GM12878 (cell line): ENCODE data around the gene POTEI. TPM values are rescaled to one million over a fixed set of nuclear protein-coding genes. Genes with fewer than 3 reads are reported as not detected.
"Not testable (repeated sequence)": the region's sequence is repeated elsewhere in the genome, so short reads cannot be mapped to it uniquely, and the experiment has no call there.

Experiments
- ATAC-seq: fragments of 200-7000 bp; cut with Tn5 transposase; 3 replicates; pipeline ENCODE4 v1.9.1; 2020; ENCODE audit warnings: mild to moderate bottlenecking, moderate library complexity
- BruUV-seq: library from RNA; stranded (reverse); fragments of 400-500 nt; replicated peaks from 2 replicates; lab custom pipeline; 2021; lab: Mats Ljungman, UMichigan
- CTCF ChIA-PET: fragments of 300-600 bp; sonication (Branson Sonifier 250); formaldehyde crosslinking; extraction: SDS; loops from one replicate; lab custom pipeline; 2021; ENCODE audit warnings: inconsistent platforms; lab: Yijun Ruan, JAX
- POLR2A ChIA-PET: fragments of 350-600 bp; formaldehyde crosslinking; extraction: SDS; loops from one replicate; lab custom pipeline; 2021; ENCODE audit warnings: inconsistent platforms; lab: Charles Lee
- RAD21 ChIA-PET: fragments of 300-600 bp; sonication (Branson Sonifier 250); formaldehyde crosslinking; loops from one replicate; lab custom pipeline; 2023; ENCODE audit warnings: antibody characterized with exemption; ENCODE audit not compliant: unreplicated experiment; lab: Charles Lee
- SMC1A ChIA-PET: fragments of 300-600 bp; sonication (Branson Sonifier 250); formaldehyde crosslinking; loops from one replicate; lab custom pipeline; 2023; ENCODE audit not compliant: unreplicated experiment, uncharacterized antibody; lab: Charles Lee
- DNase-seq: peaks from one replicate; pipeline ENCODE4 v3.0.0-alpha.2; 2011; ENCODE audit warnings: low read depth, low spot score
- FAIRE-seq: peaks from 3 replicates; lab custom pipeline; 2011; peaks lifted over from hg19 to GRCh38; lab: Jason Lieb, UNC
- H2AFZ ChIP-seq: 2 replicates; pipeline ENCODE4 v1.6.0; 2011; ENCODE audit warnings: low read depth, low read length, control low read depth; ENCODE audit not compliant: control insufficient read depth
- H3K27ac ChIP-seq: 2 replicates; pipeline ENCODE4 v1.5.1; 2011; ENCODE audit warnings: control low read depth; ENCODE audit not compliant: control insufficient read depth, insufficient read depth
- H3K27me3 ChIP-seq, 2 experiments: replicated peaks in 1 of 2; 2 replicates each; pipeline versions ENCODE4 v1.6.0 to v1.6.1; 2011; ENCODE audit warnings: low read length in 1 of 2; ENCODE audit not compliant: control insufficient read depth in 2 of 2, insufficient read depth in 2 of 2
- H3K36me3 ChIP-seq, 2 experiments: 2 replicates each; pipeline ENCODE4 v1.5.1; 2011; ENCODE audit warnings: low read length in 1 of 2; ENCODE audit not compliant: control insufficient read depth in 2 of 2, insufficient read depth in 2 of 2
- H3K4me1 ChIP-seq: 2 replicates; pipeline ENCODE4 v1.6.1; 2011; ENCODE audit warnings: mild to moderate bottlenecking, low read length, moderate library complexity, mixed read lengths; ENCODE audit not compliant: control insufficient read depth, insufficient read depth
- H3K4me2 ChIP-seq: 2 replicates; pipeline ENCODE4 v1.6.0; 2011; ENCODE audit warnings: control low read depth; ENCODE audit not compliant: control insufficient read depth, insufficient read depth
- H3K4me3 ChIP-seq: fragments of 200-600 bp; sonication (generic); 2 replicates; pipeline ENCODE4 v1.5.1; 2016
- H3K79me2 ChIP-seq: 2 replicates; pipeline ENCODE4 v1.6.0; 2011; ENCODE audit warnings: low read length; ENCODE audit not compliant: control insufficient read depth, insufficient read depth
- H3K9ac ChIP-seq: 2 replicates; pipeline ENCODE4 v1.8.0; 2011; ENCODE audit warnings: low read length, control low read depth, mixed read lengths; ENCODE audit not compliant: control insufficient read depth, insufficient read depth
- H3K9me3 ChIP-seq: replicated peaks from 3 replicates; pipeline ENCODE4 v1.5.1; 2011; ENCODE audit warnings: mild to moderate bottlenecking, low read length; ENCODE audit not compliant: control insufficient read depth, insufficient read depth
- H4K20me1 ChIP-seq: 2 replicates; pipeline ENCODE4 v1.6.0; 2011; ENCODE audit not compliant: control insufficient read depth, insufficient read depth
- WGBS: methylation state at CpG from one replicate; pipeline ENCODE4 v1.1.6; 2016; ENCODE audit warnings: low lambda C conversion rate; ENCODE audit not compliant: insufficient replicate concordance, insufficient coverage; ENCODE audit errors: missing lambda C conversion rate; 5-methylcytosine and 5-hydroxymethylcytosine counted together
- in situ Hi-C: fragments of 300-500 bp; cut with MboI; formaldehyde crosslinking; loops from 9 replicates; pipeline ENCODE4 v1.14.3; 2018; ENCODE audit warnings: mixed read lengths
- intact Hi-C: fragments of 100-400 bp; cut with micrococcal nuclease; formaldehyde crosslinking; loops from one replicate; pipeline ENCODE4 v1.14.2; 2022; ENCODE audit not compliant: unreplicated experiment
- polyA plus RNA-seq, 11 experiments: library from polyadenylated mRNA; depleted of rRNA in 4 of 11; unstranded in 6 of 11; stranded (reverse) in 5 of 11; fragments of >200 nt; fragmentation: Nextera tagmentation in 4 of 11; fragmentation: Illumina TruSeq in 1 of 11; extraction: Ambion mirVana in 4 of 11; extraction: Trizol in 1 of 11; gene quantifications; 1 replicate in 1 of 11; 2 replicates in 10 of 11; pipeline versions ENCODE4 v1.2.1 to v1.2.3, GENCODE V29; 2011 to 2016; ENCODE audit warnings: inconsistent platforms in 2 of 11, missing spikeins in 2 of 11, low read depth in 1 of 11
- total RNA-seq, 4 experiments: library from RNA; depleted of rRNA in 3 of 4; stranded (reverse); fragments of >200 nt in 3 of 4; fragmentation: Illumina TruSeq in 1 of 4; extraction: Trizol in 1 of 4; gene quantifications; 2 replicates each; pipeline versions ENCODE4 v1.2.1 to v1.2.3, GENCODE V29; 2013 to 2021

POTEI gene
- total and polyA plus RNA-seq, 10 of the 15 experiments (the other 5 are each of a cell fraction or from before 2014, with no cell fraction given): 0.03 to 0.13 (median 0.06) TPM; not detected in 3

GRCh38 chr2:130510807-130511746, 1.9 kb upstream of the POTEI start:
- POLR2A ChIA-PET, SMC1A ChIA-PET: not testable (repeated sequence)

GRCh38 chr2:130491073-130491472, 18.1 kb downstream of the POTEI start:
- H3K4me2 ChIP-seq, H2AFZ ChIP-seq, BruUV-seq, SMC1A ChIA-PET, in situ Hi-C loops, H3K79me2 ChIP-seq, H3K4me1 ChIP-seq, CTCF ChIA-PET, DNase-seq, H3K9me3 ChIP-seq, H3K4me3 ChIP-seq, H3K9ac ChIP-seq, H3K36me3 ChIP-seq, H4K20me1 ChIP-seq, FAIRE-seq, RAD21 ChIA-PET, H3K27ac ChIP-seq, POLR2A ChIA-PET, H3K27me3 ChIP-seq, ATAC-seq, intact Hi-C loops: not testable (repeated sequence)
- WGBS: 60% methylated on average over 3 of the region's 4 CpGs

More at GRCh38 chr2:130510807-130511746, 1.9 kb upstream of the POTEI start:
- DNase-seq, H3K4me2 ChIP-seq, H3K9ac ChIP-seq, ATAC-seq, RAD21 ChIA-PET, H3K27me3 ChIP-seq, H3K27ac ChIP-seq, H3K4me1 ChIP-seq, H3K36me3 ChIP-seq, H4K20me1 ChIP-seq, H3K4me3 ChIP-seq, H3K9me3 ChIP-seq, H2AFZ ChIP-seq, in situ Hi-C loops, H3K79me2 ChIP-seq, BruUV-seq, FAIRE-seq, intact Hi-C loops, CTCF ChIA-PET: not testable (repeated sequence)
- no CpG with 5 or more reads among the region's 31 CpGs for WGBS

- BruUV-seq, SMC1A ChIA-PET, H3K9ac ChIP-seq, H3K4me1 ChIP-seq, H3K36me3 ChIP-seq, H4K20me1 ChIP-seq, RAD21 ChIA-PET, DNase-seq, FAIRE-seq, H3K4me2 ChIP-seq, POLR2A ChIA-PET, H3K79me2 ChIP-seq, in situ Hi-C loops, H3K9me3 ChIP-seq, ATAC-seq, CTCF ChIA-PET, H3K27ac ChIP-seq, H3K27me3 ChIP-seq, intact Hi-C loops, H3K4me3 ChIP-seq, H2AFZ ChIP-seq: not testable (repeated sequence)
- 41% methylated on average over 5 of the region's 6 CpGs for WGBS
These were observed 53.7 kb downstream of the POTEI start for GRCh38 chr2:130455413-130455812.
